Urothelium cell line (cell line): ENCODE measurements around the gene HACD2.
"Not testable (repeated sequence)": the region's sequence is repeated elsewhere in the genome, so short reads cannot be mapped to it uniquely, and the experiment has no call there.

ENCODE experiments used
- DNase-seq: peaks from one replicate; pipeline ENCODE4 v3.0.0; 2011; ENCODE audit warnings: low spot score, mixed read lengths
- FAIRE-seq: peaks from 2 replicates; lab custom pipeline; 2011; peaks lifted over from hg19 to GRCh38; lab: Jason Lieb, UNC

The HACD2 gene

GRCh38 chr3:123613543-123613942 is 28.7 kb upstream of the HACD2 start:
- DNase-seq = no peak
- no peak for FAIRE-seq

GRCh38 chr3:123611674-123612073 is 26.8 kb upstream of the HACD2 start:
- not testable (repeated sequence) for DNase-seq, FAIRE-seq

- DNase-seq = no peak
- no peak for FAIRE-seq
Observed at GRCh38 chr3:123611082-123611481, 26.2 kb upstream of the HACD2 start.

- FAIRE-seq (no peak), DNase-seq (no peak)
Observed at GRCh38 chr3:123610331-123610730, 25.5 kb upstream of the HACD2 start.

- no peak for DNase-seq
- no peak for FAIRE-seq
Observed at GRCh38 chr3:123609063-123609462, 24.2 kb upstream of the HACD2 start.

- no peak for FAIRE-seq
- DNase-seq = no peak
Observed at GRCh38 chr3:123608263-123608937, 23.5 kb upstream of the HACD2 start.

GRCh38 chr3:123606527-123606926 is 21.7 kb upstream of the HACD2 start:
- no peak for FAIRE-seq

GRCh38 chr3:123605789-123606234 is 21.0 kb upstream of the HACD2 start:
- DNase-seq (peak; percentile 80), FAIRE-seq (no peak)

More at GRCh38 chr3:123606527-123606926, 21.7 kb upstream of the HACD2 start:
- DNase-seq = no peak

GRCh38 chr3:123603153-123603552 is 18.3 kb upstream of the HACD2 start:
- DNase-seq, FAIRE-seq: not testable (repeated sequence)

- no peak for FAIRE-seq
- peak; percentile 68 for DNase-seq
Observed at GRCh38 chr3:123602325-123602724, 17.5 kb upstream of the HACD2 start.

GRCh38 chr3:123600863-123601262 is 16.0 kb upstream of the HACD2 start:
- FAIRE-seq, DNase-seq: not testable (repeated sequence)

GRCh38 chr3:123597561-123597960 is 12.7 kb upstream of the HACD2 start:
- DNase-seq (no peak), FAIRE-seq (no peak)

GRCh38 chr3:123595396-123596180 is 10.7 kb upstream of the HACD2 start:
- DNase-seq = no peak
- no peak for FAIRE-seq

GRCh38 chr3:123593381-123593780 is 8.5 kb upstream of the HACD2 start:
- DNase-seq (no peak), FAIRE-seq (no peak)

GRCh38 chr3:123590685-123591450 is 6.0 kb upstream of the HACD2 start:
- DNase-seq (no peak), FAIRE-seq (no peak)

- FAIRE-seq (no peak), DNase-seq (no peak)
Observed at GRCh38 chr3:123587401-123587800, 2.5 kb upstream of the HACD2 start.

- FAIRE-seq (no peak), DNase-seq (no peak)
Observed at GRCh38 chr3:123586968-123587367, 2.1 kb upstream of the HACD2 start.

GRCh38 chr3:123586131-123586530 is 1.3 kb upstream of the HACD2 start:
- FAIRE-seq = peak; percentile 35
- peak; percentile 52 for DNase-seq

GRCh38 chr3:123584284-123584987 is 417 bp downstream of the HACD2 start:
- DNase-seq (peak; percentile 58), FAIRE-seq (no peak)

- DNase-seq (no peak), FAIRE-seq (no peak)
Observed at GRCh38 chr3:123583561-123583960, 1.3 kb downstream of the HACD2 start.

- FAIRE-seq (no peak), DNase-seq (no peak)
Observed at GRCh38 chr3:123582315-123582714, 2.5 kb downstream of the HACD2 start.
